ENCODE data around the gene WDR1.

DNA sequence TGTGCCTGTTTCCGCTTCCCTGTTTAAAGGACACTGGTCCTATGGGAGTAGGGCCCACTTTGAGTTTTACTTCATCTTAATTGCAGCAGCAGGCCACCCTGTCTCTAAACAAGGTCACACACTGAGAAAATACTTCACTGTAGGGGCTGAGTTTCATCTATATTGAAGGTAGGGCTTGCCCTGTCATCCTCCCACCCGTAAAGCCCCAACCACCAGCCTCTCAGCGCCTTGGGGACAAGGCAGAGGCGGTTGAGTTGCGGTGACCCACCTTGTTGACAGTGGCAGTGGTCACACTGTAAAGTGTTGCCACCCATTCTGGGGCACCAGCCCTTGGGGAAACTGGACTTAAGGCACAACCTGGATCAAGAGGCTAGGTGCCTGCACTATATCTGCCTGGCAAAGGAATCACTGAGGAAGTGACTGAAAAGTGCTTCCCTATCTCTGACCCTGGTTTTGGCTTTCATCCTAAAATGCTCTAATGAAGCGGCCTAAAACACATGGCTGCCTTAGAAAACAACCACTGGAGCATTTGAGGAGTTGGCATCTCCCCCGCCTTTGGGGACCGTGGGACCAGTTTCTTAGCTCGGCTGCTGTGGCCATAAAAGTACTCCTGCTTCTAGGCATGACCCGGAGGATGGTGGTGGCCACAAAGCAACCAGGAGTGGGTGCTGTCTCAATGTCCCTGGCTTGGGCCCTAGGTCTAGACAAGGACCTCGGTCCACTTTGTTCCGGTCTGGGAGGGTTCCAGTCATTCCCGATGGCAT, 7.8 kb upstream of the WDR1 start:
- TF ChIP-seq, protein P1, sequence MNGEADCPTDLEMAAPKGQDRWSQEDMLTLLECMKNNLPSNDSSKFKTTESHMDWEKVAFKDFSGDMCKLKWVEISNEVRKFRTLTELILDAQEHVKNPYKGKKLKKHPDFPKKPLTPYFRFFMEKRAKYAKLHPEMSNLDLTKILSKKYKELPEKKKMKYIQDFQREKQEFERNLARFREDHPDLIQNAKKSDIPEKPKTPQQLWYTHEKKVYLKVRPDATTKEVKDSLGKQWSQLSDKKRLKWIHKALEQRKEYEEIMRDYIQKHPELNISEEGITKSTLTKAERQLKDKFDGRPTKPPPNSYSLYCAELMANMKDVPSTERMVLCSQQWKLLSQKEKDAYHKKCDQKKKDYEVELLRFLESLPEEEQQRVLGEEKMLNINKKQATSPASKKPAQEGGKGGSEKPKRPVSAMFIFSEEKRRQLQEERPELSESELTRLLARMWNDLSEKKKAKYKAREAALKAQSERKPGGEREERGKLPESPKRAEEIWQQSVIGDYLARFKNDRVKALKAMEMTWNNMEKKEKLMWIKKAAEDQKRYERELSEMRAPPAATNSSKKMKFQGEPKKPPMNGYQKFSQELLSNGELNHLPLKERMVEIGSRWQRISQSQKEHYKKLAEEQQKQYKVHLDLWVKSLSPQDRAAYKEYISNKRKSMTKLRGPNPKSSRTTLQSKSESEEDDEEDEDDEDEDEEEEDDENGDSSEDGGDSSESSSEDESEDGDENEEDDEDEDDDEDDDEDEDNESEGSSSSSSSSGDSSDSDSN (CRISPR knock-in tag; IDR thresholded peaks at IDR 0.05), result no peak
- TF ChIP-seq ZBTB20 (CRISPR knock-in tag; IDR thresholded peaks at IDR 0.05; ENCODE audit: borderline replicate concordance, low read depth), result no peak
